ENCODE results near the gene P4HTM. TPM values are rescaled to one million over a fixed set of nuclear protein-coding genes. Genes with fewer than 3 reads are reported as not detected.

P4HTM gene
- total and polyA plus RNA-seq, 2 donors (not counting 3 experiments of a cell fraction or from before 2014, with no cell fraction given) = 23.0 to 32.7 TPM

DNA sequence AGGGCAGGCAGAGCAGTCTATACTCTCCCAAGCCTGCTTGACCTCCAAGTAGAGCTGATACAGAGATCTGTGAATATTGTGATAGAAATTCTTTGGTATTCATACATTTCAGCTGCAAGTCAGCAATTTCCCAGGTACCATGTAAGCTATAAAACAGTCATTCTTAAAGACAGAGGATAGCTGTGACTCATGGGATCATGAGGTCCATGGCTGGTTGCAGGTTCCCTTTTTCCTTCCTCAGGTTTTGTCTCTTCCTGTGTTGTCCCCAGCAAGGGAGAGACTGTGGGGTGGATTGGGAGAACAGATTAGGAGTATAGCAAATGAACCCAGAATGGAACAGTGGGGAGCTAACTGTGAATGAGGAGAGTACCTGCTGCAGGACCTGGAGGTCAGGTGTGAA, 5.4 kb upstream of the P4HTM start:
- DNase-seq (ENCODE audit: low read depth, low spot score) = peak; percentile 14
- CTCF ChIA-PET = interaction anchor here (0.9 to 8.8 kb wide), 4 partner anchors 11 to 464 kb away, joined by 3 to 254 read pairs (median 4); partner anchors contain the start of genes QRICH1 and WDR6
- intact Hi-C loops (cut with micrococcal nuclease) (no loop called here), dilution Hi-C loops (cut with MboI; ENCODE audit: extremely low pct_ligation_motif_present, low sequenced_read_pairs) (no loop called here)
- H3K4me3 ChIP-seq (replicated peaks in 1 of 3; ENCODE audit: insufficient read depth in 1 of 3, low read depth in 1 of 3, low read length in 3 of 3) = no peak overlapping the region
- peaks cover 12% of the 10 kb centered on the region for H3K4me1 ChIP-seq (ENCODE audit: control insufficient read depth, extremely low read depth, insufficient read depth, low read length)
- no peaks in the 10 kb centered on the region for H3K27me3 ChIP-seq (ENCODE audit: control insufficient read depth in 2 of 2, insufficient read depth in 2 of 2, low read length in 2 of 2)
- H3K79me2 ChIP-seq (ENCODE audit: control insufficient read depth, insufficient read depth, low read length) = no peaks in the 10 kb centered on the region
- no peaks in the 10 kb centered on the region for H3K9me3 ChIP-seq (replicated peaks; ENCODE audit: control insufficient read depth, insufficient read depth, low read length)
- H3K4me2 ChIP-seq (ENCODE audit: insufficient read depth, low read length) = no peak overlapping the region
- peaks cover 17 to 27% of the 10 kb centered on the region in 2 experiments for H3K36me3 ChIP-seq (ENCODE audit: control insufficient read depth in 2 of 2, extremely low read depth in 1 of 2, insufficient read depth in 2 of 2, low read length in 2 of 2)
- peak; percentile 70 for FAIRE-seq
- H4K20me1 ChIP-seq (replicated peaks; ENCODE audit: control insufficient read depth, extremely low read depth, insufficient read depth, low read length) = no peaks in the 10 kb centered on the region
- H3K27ac ChIP-seq (ENCODE audit: insufficient read depth, low read depth, low read length) = no peak overlapping the region
- no TSS peak for BruUV-seq (replicated peaks)
- H3K9ac ChIP-seq (replicated peaks; ENCODE audit: extremely low read depth, insufficient read depth, low read length) = no peak overlapping the region
- TF ChIP-seq, protein P1, sequence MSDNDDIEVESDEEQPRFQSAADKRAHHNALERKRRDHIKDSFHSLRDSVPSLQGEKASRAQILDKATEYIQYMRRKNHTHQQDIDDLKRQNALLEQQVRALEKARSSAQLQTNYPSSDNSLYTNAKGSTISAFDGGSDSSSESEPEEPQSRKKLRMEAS (IDR thresholded peaks at IDR 0.05; ENCODE audit: insufficient read depth, insufficient read length) = no peak
- TF ChIP-seq FOS (IDR thresholded peaks at IDR 0.05; ENCODE audit: borderline replicate concordance, insufficient read depth, low read length) (no peak), CTCF (IDR thresholded peaks at IDR 0.05; ENCODE audit: extremely low read depth in 1 of 2, insufficient read depth in 1 of 2, low read depth in 1 of 2, low read length in 2 of 2) (no peak), GATA2 (IDR thresholded peaks at IDR 0.05; ENCODE audit: insufficient read depth, insufficient read length, low read depth, low read length) (no peak), POLR2AphosphoS5 (IDR thresholded peaks at IDR 0.05; ENCODE audit: insufficient read depth, low read depth, low read length) (no peak), POLR2A (IDR thresholded peaks at IDR 0.05; ENCODE audit: low read depth, low read length) (no peak), JUN (IDR thresholded peaks at IDR 0.05; ENCODE audit: borderline replicate concordance, insufficient read depth, insufficient read length, low read depth) (no peak), EZH2 (IDR thresholded peaks at IDR 0.05; ENCODE audit: borderline replicate concordance, low read depth, low read length, severe bottlenecking) (no peak), MYC (IDR thresholded peaks at IDR 0.05; ENCODE audit: low read depth, low read length) (no peak)
- POLR2A ChIA-PET = no interaction called here
- no peak overlapping the region for H2AFZ ChIP-seq (ENCODE audit: low read depth, low read length)
- H3K9me1 ChIP-seq (replicated peaks; ENCODE audit: control insufficient read depth, extremely low read depth, insufficient read depth, low read length) = no peaks in the 10 kb centered on the region

Data from endothelial cell of umbilical vein (primary cell).